GM23338 (cell line): ENCODE results near the gene FBXO24.

Experiments used
- CREB1 ChIP-seq: fragments of 250-450 bp; sonication (Bioruptor Pico); IDR thresholded peaks from 2 replicates; pipeline ENCODE4 v1.5.0; 2020; ENCODE audit warnings: low read depth, mild to moderate bottlenecking, moderate library complexity
- CTCF ChIP-seq, 2 experiments: fragments of 200-600 bp in 1 of 2; sonication (generic) in 1 of 2; conservative IDR thresholded peaks; 2 replicates each; pipeline versions ENCODE4 v1.5.1 to v1.6.1; 2016 to 2017; ENCODE audit warnings: antibody characterized with exemption in 2 of 2, low read depth in 2 of 2, mild to moderate bottlenecking in 2 of 2, moderate library complexity in 1 of 2
- ETS1 ChIP-seq: IDR thresholded peaks from 2 replicates; pipeline ENCODE4 v1.6.1; 2016; ENCODE audit warnings: antibody characterized with exemption
- EZH2 ChIP-seq: fragments of 200-600 bp; sonication (generic); IDR thresholded peaks from one replicate; pipeline ENCODE4 v1.8.0; 2017; ENCODE audit warnings: antibody characterized with exemption, mild to moderate bottlenecking, low read depth; ENCODE audit not compliant: unreplicated experiment
- EZH2phosphoT487 ChIP-seq: fragments of 200-600 bp; sonication (generic); IDR thresholded peaks from one replicate; pipeline ENCODE4 v1.8.1; 2018; ENCODE audit warnings: antibody characterized with exemption; ENCODE audit not compliant: unreplicated experiment
- JUNB ChIP-seq: IDR thresholded peaks from one replicate; pipeline ENCODE4 v1.6.1; 2016; ENCODE audit warnings: antibody characterized with exemption; ENCODE audit not compliant: unreplicated experiment
- NANOG ChIP-seq: IDR thresholded peaks from 2 replicates; pipeline ENCODE4 v1.6.1; 2016; ENCODE audit warnings: antibody characterized with exemption, borderline replicate concordance
- POLR2AphosphoS5 ChIP-seq: IDR thresholded peaks from 2 replicates; pipeline ENCODE4 v1.6.1; 2016; ENCODE audit warnings: antibody characterized with exemption, low read depth
- REST ChIP-seq: IDR thresholded peaks from one replicate; pipeline ENCODE4 v1.6.1; 2018; ENCODE audit warnings: antibody characterized with exemption; ENCODE audit not compliant: unreplicated experiment
- STAT1 ChIP-seq: IDR thresholded peaks from one replicate; pipeline ENCODE4 v1.6.1; 2016; ENCODE audit warnings: antibody characterized with exemption; ENCODE audit not compliant: unreplicated experiment
- ZNF114 ChIP-seq: fragments of 250-450 bp; sonication (Bioruptor Pico); IDR thresholded peaks from 2 replicates; pipeline ENCODE4 v1.5.0; 2020; ENCODE audit warnings: mild to moderate bottlenecking, moderate library complexity
- ZNF331 ChIP-seq: fragments of 250-450 bp; sonication (Bioruptor Pico); IDR thresholded peaks from 2 replicates; pipeline ENCODE4 v1.5.0; 2020; ENCODE audit warnings: low read depth, mild to moderate bottlenecking, moderate library complexity

- TF ChIP-seq CTCF (conservative IDR thresholded peaks at IDR 0.05; ENCODE audit: low read depth in 2 of 2): no peak
- TF ChIP-seq EZH2phosphoT487: no peak
- TF ChIP-seq POLR2AphosphoS5: no peak
- TF ChIP-seq CREB1 (CRISPR knock-in tag): no peak
- no peak for TF ChIP-seq EZH2
- no peak for TF ChIP-seq ZNF331 (CRISPR knock-in tag)
- no peak for TF ChIP-seq REST
- TF ChIP-seq NANOG: no peak
- TF ChIP-seq ETS1: no peak
- no peak for TF ChIP-seq JUNB
- no peak for TF ChIP-seq STAT1
- no peak for TF ChIP-seq ZNF114 (CRISPR knock-in tag)
These were observed 38.1 kb downstream of the FBXO24 start for GRCh38 chr7:100623951-100624824.
